GM12878 (cell line): ENCODE results near the gene FOXO3. TPM values are rescaled to one million over a fixed set of nuclear protein-coding genes. Genes with fewer than 3 reads are reported as not detected.

Experiments
- ATAC-seq: fragments of 200-7000 bp; cut with Tn5 transposase; 3 replicates; pipeline ENCODE4 v1.9.1; 2020; ENCODE audit warnings: mild to moderate bottlenecking, moderate library complexity
- BruUV-seq: library from RNA; stranded (reverse); fragments of 400-500 nt; replicated peaks from 2 replicates; lab custom pipeline; 2021; lab: Mats Ljungman, UMichigan
- CTCF ChIA-PET: fragments of 300-600 bp; sonication (Branson Sonifier 250); formaldehyde crosslinking; extraction: SDS; loops from one replicate; lab custom pipeline; 2021; ENCODE audit warnings: inconsistent platforms; lab: Yijun Ruan, JAX
- POLR2A ChIA-PET: fragments of 350-600 bp; formaldehyde crosslinking; extraction: SDS; loops from one replicate; lab custom pipeline; 2021; ENCODE audit warnings: inconsistent platforms; lab: Charles Lee
- RAD21 ChIA-PET: fragments of 300-600 bp; sonication (Branson Sonifier 250); formaldehyde crosslinking; loops from one replicate; lab custom pipeline; 2023; ENCODE audit warnings: antibody characterized with exemption; ENCODE audit not compliant: unreplicated experiment; lab: Charles Lee
- SMC1A ChIA-PET: fragments of 300-600 bp; sonication (Branson Sonifier 250); formaldehyde crosslinking; loops from one replicate; lab custom pipeline; 2023; ENCODE audit not compliant: unreplicated experiment, uncharacterized antibody; lab: Charles Lee
- DNase-seq: peaks from one replicate; pipeline ENCODE4 v3.0.0-alpha.2; 2011; ENCODE audit warnings: low read depth, low spot score
- FAIRE-seq: peaks from 3 replicates; lab custom pipeline; 2011; peaks lifted over from hg19 to GRCh38; lab: Jason Lieb, UNC
- H2AFZ ChIP-seq: 2 replicates; pipeline ENCODE4 v1.6.0; 2011; ENCODE audit warnings: low read depth, low read length, control low read depth; ENCODE audit not compliant: control insufficient read depth
- H3K27ac ChIP-seq: 2 replicates; pipeline ENCODE4 v1.5.1; 2011; ENCODE audit warnings: control low read depth; ENCODE audit not compliant: control insufficient read depth, insufficient read depth
- H3K27me3 ChIP-seq, 2 experiments: replicated peaks in 1 of 2; 2 replicates each; pipeline versions ENCODE4 v1.6.0 to v1.6.1; 2011; ENCODE audit warnings: low read length in 1 of 2; ENCODE audit not compliant: control insufficient read depth in 2 of 2, insufficient read depth in 2 of 2
- H3K36me3 ChIP-seq, 2 experiments: 2 replicates each; pipeline ENCODE4 v1.5.1; 2011; ENCODE audit warnings: low read length in 1 of 2; ENCODE audit not compliant: control insufficient read depth in 2 of 2, insufficient read depth in 2 of 2
- H3K4me1 ChIP-seq: 2 replicates; pipeline ENCODE4 v1.6.1; 2011; ENCODE audit warnings: mild to moderate bottlenecking, low read length, moderate library complexity, mixed read lengths; ENCODE audit not compliant: control insufficient read depth, insufficient read depth
- H3K4me2 ChIP-seq: 2 replicates; pipeline ENCODE4 v1.6.0; 2011; ENCODE audit warnings: control low read depth; ENCODE audit not compliant: control insufficient read depth, insufficient read depth
- H3K4me3 ChIP-seq: fragments of 200-600 bp; sonication (generic); 2 replicates; pipeline ENCODE4 v1.5.1; 2016
- H3K79me2 ChIP-seq: 2 replicates; pipeline ENCODE4 v1.6.0; 2011; ENCODE audit warnings: low read length; ENCODE audit not compliant: control insufficient read depth, insufficient read depth
- H3K9ac ChIP-seq: 2 replicates; pipeline ENCODE4 v1.8.0; 2011; ENCODE audit warnings: low read length, control low read depth, mixed read lengths; ENCODE audit not compliant: control insufficient read depth, insufficient read depth
- H3K9me3 ChIP-seq: replicated peaks from 3 replicates; pipeline ENCODE4 v1.5.1; 2011; ENCODE audit warnings: mild to moderate bottlenecking, low read length; ENCODE audit not compliant: control insufficient read depth, insufficient read depth
- H4K20me1 ChIP-seq: 2 replicates; pipeline ENCODE4 v1.6.0; 2011; ENCODE audit not compliant: control insufficient read depth, insufficient read depth
- ATF7 ChIP-seq: fragments of 450-650 bp; IDR thresholded peaks from 2 replicates; pipeline ENCODE4 v1.6.1; 2016; ENCODE audit warnings: low read depth, mild to moderate bottlenecking
- BRCA1 ChIP-seq: IDR thresholded peaks from 2 replicates; pipeline ENCODE4 v1.6.1; 2011; ENCODE audit warnings: low read depth, low read length, improper control_type of control experiment
- CBFB ChIP-seq: IDR thresholded peaks from 2 replicates; pipeline ENCODE4 v1.6.1; 2016; ENCODE audit warnings: antibody characterized with exemption, low read depth
- HDAC6 ChIP-seq: fragments of 200-600 bp; sonication (generic); IDR thresholded peaks from one replicate; pipeline ENCODE4 v1.8.0; 2017; ENCODE audit warnings: antibody characterized with exemption; ENCODE audit not compliant: unreplicated experiment
- IKZF1 ChIP-seq: fragments of 450-650 bp; conservative IDR thresholded peaks from 2 replicates; pipeline ENCODE4 v1.6.1; 2017; ENCODE audit warnings: antibody characterized with exemption, mild to moderate bottlenecking
- MTA2 ChIP-seq: fragments of 450-650 bp; IDR thresholded peaks from 2 replicates; pipeline ENCODE4 v1.6.1; 2016; ENCODE audit warnings: low read depth, mild to moderate bottlenecking, moderate library complexity
- RAD51 ChIP-seq: fragments of 450-650 bp; IDR thresholded peaks from 2 replicates; pipeline ENCODE4 v1.6.1; 2016; ENCODE audit warnings: moderate library complexity, mild to moderate bottlenecking, inconsistent platforms
- RUNX3 ChIP-seq: IDR thresholded peaks from 2 replicates; pipeline ENCODE4 v1.6.1; 2012; ENCODE audit warnings: low read length, inconsistent platforms
- STAT1 ChIP-seq: fragments of 450-650 bp; conservative IDR thresholded peaks from 2 replicates; pipeline ENCODE4 v1.6.1; 2014; ENCODE audit warnings: antibody characterized with exemption, mild to moderate bottlenecking
- SUPT20H ChIP-seq: IDR thresholded peaks from 2 replicates; pipeline ENCODE4 v1.6.1; 2011; ENCODE audit warnings: low read depth, mild to moderate bottlenecking, low read length, moderate library complexity, borderline replicate concordance; ENCODE audit not compliant: control insufficient read depth
- ZNF622 ChIP-seq: fragments of 450-650 bp; IDR thresholded peaks from 2 replicates; pipeline ENCODE4 v1.6.1; 2017; ENCODE audit warnings: mild to moderate bottlenecking, inconsistent platforms
- ZSCAN29 ChIP-seq: fragments of 450-650 bp; IDR thresholded peaks from 2 replicates; pipeline ENCODE4 v1.6.1; 2017; ENCODE audit warnings: mild to moderate bottlenecking, moderate library complexity
- WGBS: methylation state at CpG from one replicate; pipeline ENCODE4 v1.1.6; 2016; ENCODE audit warnings: low lambda C conversion rate; ENCODE audit not compliant: insufficient replicate concordance, insufficient coverage; ENCODE audit errors: missing lambda C conversion rate; 5-methylcytosine and 5-hydroxymethylcytosine counted together
- in situ Hi-C: fragments of 300-500 bp; cut with MboI; formaldehyde crosslinking; loops from 9 replicates; pipeline ENCODE4 v1.14.3; 2018; ENCODE audit warnings: mixed read lengths
- intact Hi-C: fragments of 100-400 bp; cut with micrococcal nuclease; formaldehyde crosslinking; loops from one replicate; pipeline ENCODE4 v1.14.2; 2022; ENCODE audit not compliant: unreplicated experiment
- polyA plus RNA-seq, 11 experiments: library from polyadenylated mRNA; depleted of rRNA in 4 of 11; unstranded in 6 of 11; stranded (reverse) in 5 of 11; fragments of >200 nt; fragmentation: Nextera tagmentation in 4 of 11; fragmentation: Illumina TruSeq in 1 of 11; extraction: Ambion mirVana in 4 of 11; extraction: Trizol in 1 of 11; gene quantifications; 1 replicate in 1 of 11; 2 replicates in 10 of 11; pipeline versions ENCODE4 v1.2.1 to v1.2.3, GENCODE V29; 2011 to 2016; ENCODE audit warnings: inconsistent platforms in 2 of 11, missing spikeins in 2 of 11, low read depth in 1 of 11
- total RNA-seq, 4 experiments: library from RNA; depleted of rRNA in 3 of 4; stranded (reverse); fragments of >200 nt in 3 of 4; fragmentation: Illumina TruSeq in 1 of 4; extraction: Trizol in 1 of 4; gene quantifications; 2 replicates each; pipeline versions ENCODE4 v1.2.1 to v1.2.3, GENCODE V29; 2013 to 2021
- TF ChIP-seq, protein P1 (sequence below): IDR thresholded peaks from 2 replicates; pipeline ENCODE4 v1.6.1; 2011; ENCODE audit warnings: borderline replicate concordance, low read depth, mild to moderate bottlenecking, moderate library complexity, mixed read lengths, low read length; ENCODE audit not compliant: insufficient read depth; ENCODE audit errors: extremely low read length

Gene FOXO3
- total and polyA plus RNA-seq, 10 of the 15 experiments (the other 5 are each of a cell fraction or from before 2014, with no cell fraction given), result 0.82 to 4.5 (median 1.7) TPM

DNA sequence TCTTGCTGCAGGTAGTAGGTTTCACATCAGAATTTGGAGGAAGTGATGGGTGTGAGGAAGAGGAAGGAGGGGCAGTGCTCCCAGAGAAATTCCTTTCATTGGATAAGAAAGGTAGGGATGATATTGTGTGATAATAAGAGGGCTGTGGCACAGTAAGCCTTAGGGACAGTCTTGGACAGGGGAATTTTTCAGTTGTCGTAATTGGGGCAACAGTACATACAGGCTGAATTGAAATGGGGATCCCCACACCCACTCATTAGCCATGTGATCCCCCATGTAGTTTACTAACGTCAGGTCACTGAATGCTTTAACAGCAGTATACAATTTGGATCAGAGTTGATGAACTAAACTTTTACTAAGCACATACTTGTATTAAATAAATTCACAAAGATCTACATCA is 79.4 kb downstream of the FOXO3 start (continued):
- TF ChIP-seq, protein P1, sequence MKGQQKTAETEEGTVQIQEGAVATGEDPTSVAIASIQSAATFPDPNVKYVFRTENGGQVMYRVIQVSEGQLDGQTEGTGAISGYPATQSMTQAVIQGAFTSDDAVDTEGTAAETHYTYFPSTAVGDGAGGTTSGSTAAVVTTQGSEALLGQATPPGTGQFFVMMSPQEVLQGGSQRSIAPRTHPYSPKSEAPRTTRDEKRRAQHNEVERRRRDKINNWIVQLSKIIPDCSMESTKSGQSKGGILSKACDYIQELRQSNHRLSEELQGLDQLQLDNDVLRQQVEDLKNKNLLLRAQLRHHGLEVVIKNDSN, result peak; percentile 7
- peak; percentile 42; the same call in 1 of the 2 replicates for TF ChIP-seq MTA2
- no peak for TF ChIP-seq BRCA1
- no peak for TF ChIP-seq SUPT20H
- TF ChIP-seq ZNF622, result no peak
- TF ChIP-seq ATF7, result peak; percentile 24; the same call in 1 of the 2 replicates
- no peak for TF ChIP-seq CBFB
- TF ChIP-seq RUNX3, result no peak
- no peak for TF ChIP-seq STAT1
- peak; percentile 63; the same call in 1 of the 2 replicates for TF ChIP-seq RAD51
- TF ChIP-seq, all 136 proteins: peak for 11

DNA sequence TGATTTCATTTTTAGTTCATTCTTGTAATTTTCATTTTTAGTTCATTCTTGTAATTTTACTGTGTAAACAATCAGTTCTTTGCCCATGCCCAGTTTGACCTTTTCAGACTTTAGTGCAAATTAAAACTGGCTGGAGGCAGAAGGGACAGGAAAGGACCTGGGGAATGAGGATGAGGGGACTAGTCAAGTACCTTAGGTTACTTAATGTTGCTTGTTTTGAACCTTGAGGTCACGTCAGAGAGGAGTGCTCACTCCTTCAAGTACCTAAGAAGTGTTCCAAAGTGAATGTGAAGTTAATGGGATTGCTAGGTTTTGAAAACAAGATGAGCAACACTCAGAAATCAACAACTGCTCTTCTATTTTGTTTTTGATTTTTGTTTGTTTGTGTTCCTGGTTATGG is 82.5 kb downstream of the FOXO3 start:
- 92% methylated on average over 1 of the region's 1 CpG for WGBS
- no peak overlapping the region for H3K9ac ChIP-seq
- no peak overlapping the region for H3K27ac ChIP-seq
- ChIA-PET POLR2A (no interaction called here), RAD21 (no interaction called here), SMC1A (no interaction called here), CTCF (no interaction called here)
- ATAC-seq (no peak), DNase-seq (no peak), FAIRE-seq (no peak)
- no peak overlapping the region for H3K4me2 ChIP-seq
- no peak overlapping the region for H2AFZ ChIP-seq
- in situ Hi-C loops, result no loop called here
- H4K20me1 ChIP-seq, result no peaks in the 10 kb centered on the region; the same call in 1 of the 2 replicates
- no peak for TF ChIP-seq IKZF1
- TF ChIP-seq HDAC6, result no peak
- TF ChIP-seq ZSCAN29, result no peak
- no peaks in the 10 kb centered on the region for H3K9me3 ChIP-seq
- H3K4me1 ChIP-seq, result peaks cover 2% of the 10 kb centered on the region; the same call in 1 of the 2 replicates
- no TSS peak for BruUV-seq
- H3K4me3 ChIP-seq, result no peak overlapping the region
- peaks cover 3% of the 10 kb centered on the region for H3K79me2 ChIP-seq
- H3K36me3 ChIP-seq, result no peaks in the 10 kb centered on the region
- no peaks in the 10 kb centered on the region for H3K27me3 ChIP-seq
- intact Hi-C loops, result no loop called here
